Activated CD4-positive, alpha-beta T cell treated with anti-CD3 and anti-CD28 coated beads, Interleukin-2, amount 10 ng/mL, durations not matched to agents 7 days and 5 days (primary cell): ENCODE results near the gene IL4R. TPM values are rescaled to one million over a fixed set of nuclear protein-coding genes. Genes with fewer than 3 reads are reported as not detected.
"Not testable (repeated sequence)": the region's sequence is repeated elsewhere in the genome, so short reads cannot be mapped to it uniquely, and the experiment has no call there.

Source experiments
- CTCF ChIA-PET: fragments of 350-600 bp; sonication (Branson Sonifier 250); formaldehyde crosslinking; loops from one replicate; lab custom pipeline; 2021; ENCODE audit warnings: antibody characterized with exemption; lab: Charles Lee
- POLR2A ChIA-PET: fragments of 350-600 bp; sonication (Branson Sonifier 250); formaldehyde crosslinking; loops from one replicate; lab custom pipeline; 2021; ENCODE audit warnings: antibody characterized with exemption; lab: Charles Lee
- DNase-seq: peaks from one replicate; pipeline ENCODE4 v3.0.0-alpha.2; 2020
- H3K27ac Mint-ChIP-seq: one replicate; pipeline ENCODE4 v1.8.0; 2021; ENCODE audit warnings: mild to moderate bottlenecking, moderate library complexity, mixed read lengths
- H3K27me3 Mint-ChIP-seq: one replicate; pipeline ENCODE4 v1.8.0; 2021; ENCODE audit warnings: mixed read lengths
- H3K36me3 Mint-ChIP-seq: one replicate; pipeline ENCODE4 v1.8.0; 2021; ENCODE audit warnings: low read depth, mixed read lengths
- H3K4me1 Mint-ChIP-seq: one replicate; pipeline ENCODE4 v1.8.0; 2021; ENCODE audit warnings: mixed read lengths
- H3K4me3 Mint-ChIP-seq: one replicate; pipeline ENCODE4 v1.8.0; 2021; ENCODE audit warnings: mild to moderate bottlenecking, moderate library complexity, mixed read lengths
- H3K9me3 Mint-ChIP-seq: one replicate; pipeline ENCODE4 v1.8.0; 2021; ENCODE audit warnings: mixed read lengths
- total RNA-seq, 2 experiments: library from RNA; stranded (reverse); gene quantifications; one replicate each; pipeline ENCODE4 v1.2.3, GENCODE V29; 2021

IL4R gene
- total RNA-seq: 100 to 1,000 TPM; 242 to 262 TPM

GRCh38 chr16:27313422-27314160 lies at the start of gene IL4R:
Gene IL4R (plus strand): TSS chr16:27313974. CDS start chr16:27340204, 26,230 bp downstream.
- H3K4me1 Mint-ChIP-seq: peaks cover 38% of the 10 kb centered on the region
- POLR2A ChIA-PET: no interaction called here
- H3K27ac Mint-ChIP-seq: peak within 1 kb of the TSS; percentile 92

GRCh38 chr16:27264151-27264550 lies 49.6 kb upstream of the IL4R start:
- H3K4me3 Mint-ChIP-seq: no peak overlapping the region
- H3K4me1 Mint-ChIP-seq: peaks cover 60% of the 10 kb centered on the region
- POLR2A ChIA-PET: no interaction called here
- H3K36me3 Mint-ChIP-seq: peaks cover 56% of the 10 kb centered on the region
- CTCF ChIA-PET: interaction anchor here (1.0 to 1.1 kb wide), 3 partner anchors 9 to 29 kb away, joined by 3 to 4 read pairs (median 3); no protein-coding TSS in a partner anchor
- H3K27me3 Mint-ChIP-seq: no peaks in the 10 kb centered on the region
- no peak overlapping the region for H3K27ac Mint-ChIP-seq
- no peak for DNase-seq
- H3K9me3 Mint-ChIP-seq: peaks cover 2% of the 10 kb centered on the region

More at GRCh38 chr16:27313422-27314160, at the start of gene IL4R:
- Mint-ChIP-seq H3K4me3 (peak within 1 kb of the TSS; percentile 95), H3K9me3 (peaks cover 4% of the 10 kb centered on the region), H3K36me3 (peaks cover 36% of the 10 kb centered on the region), H3K27me3 (peaks cover 7% of the 10 kb centered on the region)
- CTCF ChIA-PET: no interaction called here
- DNase-seq: peak; percentile 62

- ChIA-PET POLR2A (no interaction called here), CTCF (interaction anchor here (1.4 kb wide), 1 partner anchor 15 kb away, joined by 4 read pairs; no protein-coding TSS in a partner anchor)
- H3K36me3 Mint-ChIP-seq: peaks cover 48% of the 10 kb centered on the region
- peaks cover 71% of the 10 kb centered on the region for H3K4me1 Mint-ChIP-seq
- no peaks in the 10 kb centered on the region for H3K27me3 Mint-ChIP-seq
- H3K9me3 Mint-ChIP-seq: peaks cover 4% of the 10 kb centered on the region
- H3K27ac Mint-ChIP-seq: no peak overlapping the region
- no peak overlapping the region for H3K4me3 Mint-ChIP-seq
- no peak for DNase-seq
These were observed 47.8 kb upstream of the IL4R start for GRCh38 chr16:27265982-27266381.

GRCh38 chr16:27267037-27267677 lies 46.6 kb upstream of the IL4R start:
- DNase-seq: no peak
- peak overlapping the region; percentile 98 for H3K4me3 Mint-ChIP-seq
- H3K27ac Mint-ChIP-seq: peak overlapping the region; percentile 97
- POLR2A ChIA-PET: no interaction called here
- peaks cover 76% of the 10 kb centered on the region for H3K4me1 Mint-ChIP-seq
- H3K27me3 Mint-ChIP-seq: no peaks in the 10 kb centered on the region
- H3K36me3 Mint-ChIP-seq: peaks cover 49% of the 10 kb centered on the region
- H3K9me3 Mint-ChIP-seq: peaks cover 9% of the 10 kb centered on the region
- CTCF ChIA-PET: no interaction called here

GRCh38 chr16:27268376-27269299 lies 45.1 kb upstream of the IL4R start, which contains the start of gene NSMCE1:
Gene NSMCE1 (minus strand): TSS chr16:27268772. CDS start chr16:27257570, 11,202 bp downstream.
- peak; percentile 98 for DNase-seq
- Mint-ChIP-seq H3K4me3 (peak within 1 kb of the TSS; percentile 98), H3K9me3 (peaks cover 8% of the 10 kb centered on the region), H3K27ac (peak within 1 kb of the TSS; percentile 97), H3K4me1 (peaks cover 73% of the 10 kb centered on the region), H3K27me3 (no peaks in the 10 kb centered on the region), H3K36me3 (peaks cover 36% of the 10 kb centered on the region)
- ChIA-PET POLR2A (no interaction called here), CTCF (interaction anchor here (1.4 to 2.4 kb wide), 2 partner anchors 8 to 34 kb away, joined by 3 to 7 read pairs; no protein-coding TSS in a partner anchor)

- Mint-ChIP-seq H3K4me1 (peaks cover 78% of the 10 kb centered on the region), H3K36me3 (peaks cover 28% of the 10 kb centered on the region), H3K9me3 (peaks cover 8% of the 10 kb centered on the region), H3K27me3 (no peaks in the 10 kb centered on the region), H3K27ac (peak overlapping the region; percentile 97), H3K4me3 (peak overlapping the region; percentile 98)
- no peak for DNase-seq
- ChIA-PET CTCF (interaction anchor here (0.8 to 2.4 kb wide), 4 partner anchors 9 to 35 kb away, joined by 3 to 7 read pairs (median 4); no protein-coding TSS in a partner anchor), POLR2A (no interaction called here)
These were observed 44.2 kb upstream of the IL4R start for GRCh38 chr16:27269300-27270150.

- Mint-ChIP-seq H3K9me3 (peaks cover 8% of the 10 kb centered on the region), H3K27me3 (no peaks in the 10 kb centered on the region), H3K27ac (peak overlapping the region; percentile 39), H3K4me3 (no peak overlapping the region), H3K4me1 (peaks cover 75% of the 10 kb centered on the region), H3K36me3 (peaks cover 25% of the 10 kb centered on the region)
- POLR2A ChIA-PET: no interaction called here
- CTCF ChIA-PET: interaction anchor here (0.8 to 1.7 kb wide), 4 partner anchors 8 to 36 kb away, joined by 3 to 6 read pairs (median 4); no protein-coding TSS in a partner anchor
- DNase-seq: no peak
These were observed 43.4 kb upstream of the IL4R start for GRCh38 chr16:27270349-27270748.

- DNase-seq: no peak
- Mint-ChIP-seq H3K27ac (peak overlapping the region; percentile 91), H3K27me3 (no peaks in the 10 kb centered on the region), H3K36me3 (peaks cover 17% of the 10 kb centered on the region), H3K9me3 (peaks cover 8% of the 10 kb centered on the region), H3K4me1 (peaks cover 77% of the 10 kb centered on the region), H3K4me3 (no peak overlapping the region)
- POLR2A ChIA-PET: no interaction called here
- CTCF ChIA-PET: interaction anchor here (1.3 kb wide), 1 partner anchor 24 kb away, joined by 3 read pairs; no protein-coding TSS in a partner anchor
These were observed 41.7 kb upstream of the IL4R start for GRCh38 chr16:27272076-27272475.

GRCh38 chr16:27272697-27273096 lies 41.1 kb upstream of the IL4R start:
- Mint-ChIP-seq H3K4me1 (peaks cover 72% of the 10 kb centered on the region), H3K27ac (peak overlapping the region; percentile 91), H3K36me3 (peaks cover 13% of the 10 kb centered on the region)
- H3K27me3 Mint-ChIP-seq, DNase-seq, H3K9me3 Mint-ChIP-seq, H3K4me3 Mint-ChIP-seq: not testable (repeated sequence)
- POLR2A ChIA-PET: interaction anchor here (0.6 to 1.6 kb wide), 2 partner anchors 10 to 38 kb away, joined by 3 to 5 read pairs; no protein-coding TSS in a partner anchor
- CTCF ChIA-PET: interaction anchor here (0.9 to 2.0 kb wide), 5 partner anchors 15 to 93 kb away, joined by 3 to 6 read pairs (median 4); no protein-coding TSS in a partner anchor

GRCh38 chr16:27273330-27273669 lies 40.5 kb upstream of the IL4R start:
- H3K27ac Mint-ChIP-seq: peak overlapping the region; percentile 88
- CTCF ChIA-PET: interaction anchor here (0.6 to 2.8 kb wide), 9 partner anchors 8 to 106 kb away, joined by 3 to 7 read pairs (median 4); no protein-coding TSS in a partner anchor
- peak overlapping the region; percentile 40 for H3K4me3 Mint-ChIP-seq
- no peak for DNase-seq
- H3K27me3 Mint-ChIP-seq: no peaks in the 10 kb centered on the region
- H3K4me1 Mint-ChIP-seq: peaks cover 70% of the 10 kb centered on the region
- POLR2A ChIA-PET: interaction anchor here (0.6 to 1.6 kb wide), 2 partner anchors 9 to 39 kb away, joined by 3 to 5 read pairs; no protein-coding TSS in a partner anchor
- peaks cover 8% of the 10 kb centered on the region for H3K9me3 Mint-ChIP-seq
- peaks cover 9% of the 10 kb centered on the region for H3K36me3 Mint-ChIP-seq
